K562 (cell line): ENCODE measurements around the gene SPATC1L. TPM values are rescaled to one million over a fixed set of nuclear protein-coding genes. Genes with fewer than 3 reads are reported as not detected.

Experiments used
- ATAC-seq: fragments of 200-7000 bp; cut with Tn5 transposase; 3 replicates; pipeline ENCODE4 v1.9.1; 2020; ENCODE audit warnings: moderate library complexity
- BruUV-seq: library from RNA; stranded (reverse); fragments of 400-500 nt; replicated peaks from 2 replicates; lab custom pipeline; 2021; lab: Mats Ljungman, UMichigan
- CTCF ChIA-PET: fragments of 300-600 bp; formaldehyde crosslinking; extraction: SDS; loops from one replicate; lab custom pipeline; 2021; ENCODE audit warnings: low intra/inter-chr PET ratio; lab: Yijun Ruan, JAX
- POLR2A ChIA-PET: fragments of 300-600, 350-650 bp; sonication (Branson Sonifier 250); formaldehyde crosslinking; extraction: SDS; loops from one replicate; lab custom pipeline; 2021; ENCODE audit warnings: antibody characterized with exemption, inconsistent platforms; lab: Yijun Ruan, JAX
- DNase-seq, 4 experiments: peaks; one replicate each; pipeline versions ENCODE4 v3.0.0 to v3.0.0-alpha.2; 2011 to 2018; ENCODE audit warnings: low spot score in 3 of 4, mixed read lengths in 3 of 4; ENCODE audit errors: extremely low read depth in 1 of 4
- FAIRE-seq: peaks from 2 replicates; lab custom pipeline; 2011; peaks lifted over from hg19 to GRCh38; lab: Jason Lieb, UNC
- H2AFZ ChIP-seq: 2 replicates; pipeline ENCODE4 v1.6.0; 2011; ENCODE audit warnings: low read depth, low read length, control low read depth, inconsistent platforms
- H3K27ac ChIP-seq: fragments of 200-600 bp; 3 replicates; pipeline ENCODE4 v1.8.0; 2011; ENCODE audit warnings: low read depth, mild to moderate bottlenecking, control low read depth, inconsistent platforms, low read length, moderate library complexity, mixed read lengths; ENCODE audit errors: extremely low read depth
- H3K27me3 ChIP-seq, 2 experiments: fragments of 300-600 bp in 1 of 2; 2 replicates in 1 of 2; 3 replicates in 1 of 2; pipeline versions ENCODE4 v1.6.0 to v1.8.0; 2011; ENCODE audit warnings: inconsistent platforms in 2 of 2, low read length in 2 of 2, mild to moderate bottlenecking in 1 of 2, mixed read lengths in 1 of 2, moderate library complexity in 1 of 2; ENCODE audit not compliant: control insufficient read depth in 2 of 2, insufficient read depth in 2 of 2
- H3K36me3 ChIP-seq: fragments of 300-600 bp; 3 replicates; pipeline ENCODE4 v1.8.0; 2011; ENCODE audit warnings: mild to moderate bottlenecking, low read length, inconsistent platforms; ENCODE audit not compliant: control insufficient read depth, insufficient read depth
- H3K4me1 ChIP-seq, 2 experiments: fragments of 200-600 bp in 1 of 2; replicated peaks in 1 of 2; 2 replicates in 1 of 2; 3 replicates in 1 of 2; pipeline versions ENCODE4 v1.5.1 to v1.8.0; 2011; ENCODE audit warnings: inconsistent platforms in 2 of 2, low read length in 2 of 2, mild to moderate bottlenecking in 1 of 2, mixed read lengths in 1 of 2, moderate library complexity in 1 of 2; ENCODE audit not compliant: control insufficient read depth in 2 of 2, insufficient read depth in 2 of 2
- H3K4me2 ChIP-seq: 2 replicates; pipeline ENCODE4 v1.6.1; 2011; ENCODE audit warnings: low read length, control low read depth, inconsistent platforms, mixed read lengths; ENCODE audit not compliant: insufficient read depth
- H3K4me3 ChIP-seq: fragments of 200-600 bp; sonication (generic), shearing (Covaris generic); 2 replicates; pipeline ENCODE4 v1.5.1; 2016; ENCODE audit warnings: control low read depth, inconsistent platforms
- H3K79me2 ChIP-seq: fragments of 200-600 bp; 3 replicates; pipeline ENCODE4 v1.8.0; 2011; ENCODE audit warnings: low read length, inconsistent platforms; ENCODE audit not compliant: control insufficient read depth, insufficient read depth
- H3K9ac ChIP-seq, 2 experiments: 2 replicates each; pipeline versions ENCODE4 v1.6.0 to v1.6.1; 2011; ENCODE audit warnings: low read depth in 2 of 2, low read length in 2 of 2, control low read depth in 1 of 2, inconsistent platforms in 1 of 2, mild to moderate bottlenecking in 1 of 2, mixed read lengths in 1 of 2; ENCODE audit not compliant: insufficient read depth in 1 of 2
- H3K9me1 ChIP-seq: one replicate; pipeline ENCODE4 v1.6.0; 2011; ENCODE audit warnings: inconsistent platforms, mild to moderate bottlenecking, low read length, moderate library complexity; ENCODE audit not compliant: control insufficient read depth, insufficient read depth
- H3K9me3 ChIP-seq: replicated peaks from 2 replicates; pipeline ENCODE4 v1.5.1; 2011; ENCODE audit warnings: low read depth, low read length, inconsistent platforms; ENCODE audit not compliant: control insufficient read depth, insufficient read depth
- H4K20me1 ChIP-seq: replicated peaks from 2 replicates; pipeline ENCODE4 v1.6.1; 2011; ENCODE audit warnings: low read length, inconsistent platforms, mixed read lengths; ENCODE audit not compliant: control insufficient read depth, insufficient read depth
- KAT7 ChIP-seq: sonication (generic); formaldehyde crosslinking; IDR thresholded peaks from 2 replicates; pipeline ENCODE4 v1.8.0; 2022; ENCODE audit warnings: missing genetic modification reagents, mild to moderate bottlenecking, borderline replicate concordance
- NR2C2 ChIP-seq, 2 experiments: fragments of 200-800 bp in 1 of 2; sonication (Bioruptor generic) in 1 of 2; sonication (generic) in 1 of 2; formaldehyde crosslinking in 1 of 2; IDR thresholded peaks; 2 replicates each; pipeline versions ENCODE4 v1.6.1 to v1.8.0; 2016 to 2022; ENCODE audit warnings: mild to moderate bottlenecking in 1 of 2, missing compliant biosample characterization in 1 of 2, missing genetic modification characterization in 1 of 2, missing genetic modification reagents in 1 of 2
- POLR2G ChIP-seq: fragments of 200-400 bp; formaldehyde crosslinking; IDR thresholded peaks from 2 replicates; pipeline ENCODE4 v1.6.1; 2017; ENCODE audit warnings: low read depth, mild to moderate bottlenecking, antibody characterized with exemption, low read length, moderate library complexity
- SLC30A9 ChIP-seq: fragments of 250-450 bp; sonication (Bioruptor Pico); IDR thresholded peaks from 2 replicates; pipeline ENCODE4 v1.8.0; 2022; ENCODE audit warnings: mild to moderate bottlenecking, moderate library complexity
- WGBS: fragments of 100-300 bp; shearing (Covaris generic); methylation state at CpG from one replicate; pipeline ENCODE4 v1.1.6; 2016; ENCODE audit warnings: low coverage, mixed read lengths; ENCODE audit not compliant: insufficient coverage; ENCODE audit errors: missing lambda C conversion rate; 5-methylcytosine and 5-hydroxymethylcytosine counted together
- in situ Hi-C: fragments of 300-500 bp; cut with MboI; formaldehyde crosslinking; loops from 4 replicates; pipeline ENCODE4 v1.15.0; 2018; ENCODE audit warnings: inconsistent platforms, mixed read lengths
- intact Hi-C: fragments of 100-400 bp; cut with micrococcal nuclease; formaldehyde crosslinking; loops from 2 replicates; pipeline ENCODE4 v1.14.2; 2022
- polyA plus RNA-seq, 8 experiments: library from polyadenylated mRNA; depleted of rRNA in 4 of 8; stranded (reverse) in 5 of 8; unstranded in 3 of 8; fragments of >200 nt; fragmentation: Nextera tagmentation in 2 of 8; fragmentation: Illumina TruSeq in 1 of 8; extraction: Ambion mirVana in 2 of 8; extraction: Trizol in 1 of 8; gene quantifications; 2 replicates each; pipeline versions ENCODE4 v1.2.1 to v1.2.3, GENCODE V29; 2011 to 2014; ENCODE audit warnings: inconsistent platforms in 1 of 8, missing spikeins in 1 of 8
- total RNA-seq, 7 experiments: library from RNA; depleted of rRNA in 6 of 7; stranded (reverse); fragments of >200 nt in 6 of 7; fragmentation: Illumina TruSeq in 2 of 7; extraction: Trizol in 2 of 7; gene quantifications; 2 replicates each; pipeline versions ENCODE4 v1.2.1 to v1.2.3, GENCODE V29; 2011 to 2021; ENCODE audit warnings: low replicate concordance in 1 of 7

Gene SPATC1L
- total and polyA plus RNA-seq, 9 of the 15 experiments (the other 6 are each of a cell fraction or from before 2014, with no cell fraction given): 0.14 to 121 (median 34.0) TPM; not detected in 1

DNA sequence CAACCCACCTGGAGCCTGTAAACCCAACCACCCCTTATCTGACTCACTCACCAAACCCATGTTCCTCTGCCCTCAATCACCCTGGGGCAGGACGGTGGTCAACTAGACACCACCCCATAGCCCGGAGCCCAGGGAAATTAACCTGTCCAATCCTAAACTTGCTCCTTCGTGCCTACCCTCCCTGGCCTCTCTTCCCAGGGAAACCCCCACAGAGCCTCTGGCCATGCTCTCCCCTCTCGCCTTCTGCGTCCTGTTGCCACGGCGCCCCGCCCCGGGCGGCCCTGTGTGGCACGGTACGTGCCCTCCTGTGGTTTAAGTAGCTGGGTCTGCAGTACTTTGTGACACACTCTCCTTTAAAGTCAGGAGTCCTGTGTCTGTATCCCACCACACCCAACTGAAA, 24.9 kb downstream of the SPATC1L start:
- Histone ChIP-seq H3K4me1 (peaks cover 0 to 43% of the 10 kb centered on the region in 2 experiments; a peak in 3 of 5 replicates), H3K27ac (no peak overlapping the region), H2AFZ (no peak overlapping the region), H3K79me2 (0 out of 3 replicates have a peak, but pooled peaks cover 7% of the 10 kb centered on the region), H3K9me1 (no peaks in the 10 kb centered on the region), H3K9ac (no peak overlapping the region), H3K4me2 (no peak overlapping the region), H3K27me3 (no peaks in the 10 kb centered on the region), H4K20me1 (no peaks in the 10 kb centered on the region), H3K4me3 (no peak overlapping the region), H3K36me3 (peaks cover 64% of the 10 kb centered on the region; the same call in 2 of the 3 replicates), H3K9me3 (peaks cover 15% of the 10 kb centered on the region)
- CTCF ChIA-PET: no interaction called here
- WGBS: 86% methylated on average over 12 of the region's 12 CpGs
- FAIRE-seq: no peak
- intact Hi-C loops: no loop called here
- no peak for ATAC-seq
- no TSS peak for BruUV-seq
- in situ Hi-C loops: no loop called here
- POLR2A ChIA-PET: no interaction called here
- DNase-seq: no peak
- TF ChIP-seq KAT7 (CRISPR knock-in tag) (no peak), NR2C2 (CRISPR knock-in tag; IDR thresholded peaks at IDR 0.05) (no peak), NR2C2 (tag; IDR thresholded peaks at IDR 0.05) (no peak), POLR2G (0 out of 2 replicates have a peak, but pooled peaks have one; percentile 6), SLC30A9 (CRISPR knock-in tag) (no peak)
